Fibroblast of pulmonary artery (primary cell): Measurements from ENCODE around the gene KHDC4.

Source experiments
- DNase-seq: peaks from one replicate; pipeline ENCODE4 v3.0.0-alpha.2; 2010; ENCODE audit warnings: low read depth
- H3K4me3 ChIP-seq: replicated peaks from 2 replicates; pipeline ENCODE4 v1.5.1; 2011; ENCODE audit warnings: low read depth, mild to moderate bottlenecking, control low read depth, low read length, moderate library complexity
- CTCF ChIP-seq: IDR thresholded peaks from 2 replicates; pipeline ENCODE4 v1.5.1; 2011; ENCODE audit warnings: mild to moderate bottlenecking, control low read depth, low read length, inconsistent platforms; ENCODE audit errors: missing control alignments

KHDC4 gene

GRCh38 chr1:155974208-155975115 lies 40.2 kb upstream of the KHDC4 start:
- no peak for DNase-seq
- peak overlapping the region; percentile 87 for H3K4me3 ChIP-seq
- no peak for TF ChIP-seq CTCF

DNA sequence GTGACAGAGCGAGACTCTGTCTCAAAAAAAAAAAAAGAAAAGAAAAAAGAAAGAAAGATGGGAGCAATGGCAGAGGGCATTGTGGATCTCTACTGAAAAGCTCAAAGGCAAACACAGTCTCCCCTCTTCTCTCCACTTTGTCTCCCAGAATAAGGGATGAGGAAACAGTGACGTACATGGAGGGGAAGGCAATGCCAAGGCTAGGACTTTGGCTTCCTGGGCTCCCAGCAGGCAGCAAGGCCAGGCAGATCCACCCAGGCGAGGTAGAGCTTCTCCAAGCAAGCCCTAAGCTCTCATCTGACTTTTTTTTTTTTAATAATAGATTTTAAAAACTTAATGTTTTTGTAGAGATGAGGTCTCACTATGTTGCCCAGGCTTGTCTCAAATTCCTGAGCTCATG lies 39.5 kb upstream of the KHDC4 start:
- H3K4me3 ChIP-seq = no peak overlapping the region
- DNase-seq = no peak
- no peak for TF ChIP-seq CTCF

DNA sequence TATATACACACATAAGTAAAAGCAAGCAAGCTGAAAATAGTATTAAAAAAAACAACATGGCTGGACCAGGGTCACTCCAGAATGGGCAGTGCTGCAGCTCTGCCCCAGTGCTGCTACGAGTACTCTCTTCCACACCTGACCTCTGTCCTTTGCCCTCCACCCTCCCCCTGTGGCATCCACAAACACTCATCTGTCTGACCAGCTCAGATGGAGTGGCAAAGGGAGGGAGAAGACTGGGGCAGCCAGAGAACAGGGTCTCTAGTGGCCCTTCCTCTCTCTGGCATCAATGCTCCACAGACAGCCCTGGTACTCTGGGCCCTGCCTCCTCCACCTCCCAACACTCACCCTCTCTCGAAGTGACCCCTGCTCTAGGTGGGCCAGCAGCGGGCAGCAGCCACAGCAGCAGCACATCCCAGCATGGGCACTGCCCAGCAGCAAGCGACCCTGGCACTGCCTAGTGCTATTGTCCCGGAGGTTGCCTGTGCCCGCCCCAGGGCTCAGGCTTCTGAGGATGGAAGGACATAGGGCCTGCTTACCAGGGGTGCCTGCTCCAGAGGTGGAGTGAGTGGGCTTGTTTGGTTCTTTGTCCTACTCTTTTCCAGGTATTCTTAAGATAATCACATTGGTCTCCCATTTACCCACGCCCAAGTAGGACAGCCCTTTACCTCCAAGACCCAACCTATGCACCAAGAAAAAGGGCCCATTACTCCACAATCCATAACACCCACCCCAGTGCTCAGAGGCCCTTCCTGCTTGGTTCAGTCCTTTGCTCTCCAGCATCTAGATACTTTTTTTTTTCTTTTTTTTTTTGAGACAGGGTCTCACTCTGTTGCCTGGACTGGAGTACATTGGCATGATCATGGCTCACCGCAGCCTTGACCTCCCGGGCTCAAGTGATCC lies 37.9 kb upstream of the KHDC4 start:
- TF ChIP-seq CTCF = no peak
- no peak for DNase-seq
- no peak overlapping the region for H3K4me3 ChIP-seq

GRCh38 chr1:155970531-155971167 lies 36.4 kb upstream of the KHDC4 start:
- no peak overlapping the region for H3K4me3 ChIP-seq
- no peak for TF ChIP-seq CTCF
- peak; percentile 69 for DNase-seq

DNA sequence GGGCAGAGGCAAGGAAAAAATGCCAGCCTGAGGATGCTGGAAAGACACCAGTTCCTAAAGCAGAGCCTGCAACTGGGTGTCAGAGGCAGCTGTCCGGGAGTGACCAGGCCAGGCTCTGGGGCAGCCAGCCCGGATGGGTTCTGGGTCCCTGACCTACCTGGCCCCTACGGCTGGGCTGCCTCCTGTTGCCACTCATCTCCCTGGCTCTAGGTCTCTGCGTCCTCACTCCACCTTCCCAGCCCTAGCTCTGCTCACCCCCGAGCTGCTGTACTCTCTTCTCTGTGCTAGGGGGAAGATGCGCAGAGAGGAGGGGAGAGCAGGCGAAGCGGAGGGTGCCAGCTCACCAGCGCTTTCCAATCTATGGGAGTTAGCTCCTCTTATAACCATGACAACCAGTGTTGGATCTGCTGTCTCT lies 35.2 kb upstream of the KHDC4 start:
- no peak for DNase-seq
- no peak for TF ChIP-seq CTCF
- H3K4me3 ChIP-seq = no peak overlapping the region

DNA sequence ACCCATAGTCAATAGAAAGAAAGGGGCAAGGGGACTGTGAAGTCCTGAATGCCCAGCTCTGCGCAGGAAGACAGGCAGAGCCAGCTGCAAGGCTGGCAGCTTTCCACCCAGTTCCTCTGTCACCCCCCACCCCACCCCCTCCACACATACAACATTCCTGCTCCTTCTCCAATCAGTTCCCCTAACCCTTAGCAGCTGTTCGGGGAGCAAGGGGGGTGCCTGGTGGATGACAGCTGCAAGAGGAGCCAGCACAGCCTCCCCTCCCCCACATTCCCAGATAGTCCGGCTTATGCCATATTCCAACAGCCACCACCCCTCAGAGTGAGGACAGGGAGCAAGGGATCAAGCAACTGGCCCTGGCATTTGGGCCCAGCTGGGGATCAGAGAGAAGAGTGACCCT lies 34.5 kb upstream of the KHDC4 start:
- no peak for TF ChIP-seq CTCF
- DNase-seq = peak; percentile 46
- no peak overlapping the region for H3K4me3 ChIP-seq
